Lower leg skin (tissue), 3 donors: Measurements from ENCODE around the gene ANO7.

Experiments used
- CTCF ChIP-seq, 3 donors: fragments of 450-650 bp; IDR thresholded peaks; one replicate each; pipeline ENCODE4 v1.5.1; 2016; ENCODE audit warnings: antibody characterized with exemption in 3 of 3, mild to moderate bottlenecking in 3 of 3, moderate library complexity in 2 of 3
- POLR2A ChIP-seq, 2 donors: fragments of 450-650 bp; IDR thresholded peaks; one replicate each; pipeline ENCODE4 v1.6.1; 2016 to 2017; ENCODE audit warnings: antibody characterized with exemption in 2 of 2, mild to moderate bottlenecking in 1 of 2, moderate library complexity in 1 of 2

GRCh38 chr2:241146286-241146685, 42.2 kb upstream of the ANO7 start:
- TF ChIP-seq CTCF (IDR thresholded peaks at IDR 0.05) (no peak), POLR2A (IDR thresholded peaks at IDR 0.05) (no peak)
